Left ventricle myocardium inferior (tissue), 1 donor: ENCODE measurements around the gene AAK1. TPM values are rescaled to one million over a fixed set of nuclear protein-coding genes. Genes with fewer than 3 reads are reported as not detected.

Experiments
- DNase-seq: peaks from one replicate; pipeline ENCODE4 v3.0.0-alpha.2; 2020
- H3K27ac ChIP-seq: fragments of 200-600 bp; replicated peaks from 2 replicates; pipeline ENCODE4 v1.8.0; 2021
- H3K27me3 ChIP-seq: fragments of 200-600 bp; 2 replicates; pipeline ENCODE4 v1.8.0; 2021; ENCODE audit warnings: low read depth
- H3K36me3 ChIP-seq: fragments of 200-600 bp; 2 replicates; pipeline ENCODE4 v1.8.0; 2021
- H3K4me1 ChIP-seq: fragments of 200-600 bp; 2 replicates; pipeline ENCODE4 v1.8.0; 2021
- H3K4me3 ChIP-seq: fragments of 200-600 bp; 2 replicates; pipeline ENCODE4 v1.8.0; 2021; ENCODE audit warnings: mild to moderate bottlenecking, moderate library complexity
- H3K9me3 ChIP-seq: fragments of 200-600 bp; replicated peaks from 2 replicates; pipeline ENCODE4 v1.8.0; 2021
- intact Hi-C: fragments of 100-400 bp; cut with micrococcal nuclease; formaldehyde crosslinking; loops from one replicate; pipeline ENCODE4 v1.11.0; 2022
- total RNA-seq: library from RNA; stranded (reverse); fragmentation: NEBNext Ultra II Directional; extraction: Animal tissue kit (Norgen Biotek cat#: 25700); gene quantifications from one replicate; pipeline ENCODE4 v1.2.1, GENCODE V29; 2021
- TF ChIP-seq, protein P1 (sequence below): fragments of 200-600 bp; IDR thresholded peaks from 2 replicates; pipeline ENCODE4 v1.8.0; 2021; ENCODE audit warnings: antibody characterized with exemption, mild to moderate bottlenecking, borderline replicate concordance
- donor health status: DM: no; HTN: yes; CAD: no; lungs with severe emphysema.

Gene AAK1
- total RNA-seq, 1 donor from 2014 or later, result 133 TPM

GRCh38 chr2:69638630-69639029 lies 4.9 kb downstream of the AAK1 start:
- Histone ChIP-seq H3K4me1 (peaks cover 87% of the 10 kb centered on the region), H3K36me3 (peaks cover 8% of the 10 kb centered on the region), H3K27me3 (no peaks in the 10 kb centered on the region), H3K4me3 (no peak overlapping the region), H3K27ac (no peak overlapping the region), H3K9me3 (no peaks in the 10 kb centered on the region)
- intact Hi-C loops, result no loop called here
- TF ChIP-seq, protein P1, sequence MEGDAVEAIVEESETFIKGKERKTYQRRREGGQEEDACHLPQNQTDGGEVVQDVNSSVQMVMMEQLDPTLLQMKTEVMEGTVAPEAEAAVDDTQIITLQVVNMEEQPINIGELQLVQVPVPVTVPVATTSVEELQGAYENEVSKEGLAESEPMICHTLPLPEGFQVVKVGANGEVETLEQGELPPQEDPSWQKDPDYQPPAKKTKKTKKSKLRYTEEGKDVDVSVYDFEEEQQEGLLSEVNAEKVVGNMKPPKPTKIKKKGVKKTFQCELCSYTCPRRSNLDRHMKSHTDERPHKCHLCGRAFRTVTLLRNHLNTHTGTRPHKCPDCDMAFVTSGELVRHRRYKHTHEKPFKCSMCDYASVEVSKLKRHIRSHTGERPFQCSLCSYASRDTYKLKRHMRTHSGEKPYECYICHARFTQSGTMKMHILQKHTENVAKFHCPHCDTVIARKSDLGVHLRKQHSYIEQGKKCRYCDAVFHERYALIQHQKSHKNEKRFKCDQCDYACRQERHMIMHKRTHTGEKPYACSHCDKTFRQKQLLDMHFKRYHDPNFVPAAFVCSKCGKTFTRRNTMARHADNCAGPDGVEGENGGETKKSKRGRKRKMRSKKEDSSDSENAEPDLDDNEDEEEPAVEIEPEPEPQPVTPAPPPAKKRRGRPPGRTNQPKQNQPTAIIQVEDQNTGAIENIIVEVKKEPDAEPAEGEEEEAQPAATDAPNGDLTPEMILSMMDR, result no peak
- DNase-seq, result no peak

DNA sequence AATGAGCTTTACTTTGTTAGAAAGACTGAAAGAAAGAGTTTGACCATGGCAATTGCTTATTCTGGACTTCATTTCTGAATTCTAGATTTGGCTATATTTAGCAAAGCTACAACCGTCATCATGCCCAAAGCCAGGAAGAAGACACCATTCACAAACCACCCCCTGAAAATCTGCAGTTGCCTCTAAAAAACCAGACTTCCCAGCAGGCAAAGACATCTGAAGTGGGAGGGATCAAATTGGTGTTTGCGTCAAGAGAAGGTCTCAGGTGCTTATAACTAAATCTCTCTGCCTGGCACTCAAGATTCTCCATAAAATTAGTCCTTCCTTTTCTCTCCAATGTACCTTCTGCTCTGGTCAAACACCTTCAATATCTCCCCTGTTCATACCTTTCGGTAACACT lies 5.6 kb downstream of the AAK1 start:
- H3K4me3 ChIP-seq, result no peak overlapping the region
- peaks cover 84% of the 10 kb centered on the region for H3K4me1 ChIP-seq
- peaks cover 8% of the 10 kb centered on the region for H3K36me3 ChIP-seq
- TF ChIP-seq, protein P1, result no peak
- intact Hi-C loops, result no loop called here
- no peaks in the 10 kb centered on the region for H3K27me3 ChIP-seq
- H3K27ac ChIP-seq, result no peak overlapping the region
- no peak for DNase-seq
- H3K9me3 ChIP-seq, result no peaks in the 10 kb centered on the region

DNA sequence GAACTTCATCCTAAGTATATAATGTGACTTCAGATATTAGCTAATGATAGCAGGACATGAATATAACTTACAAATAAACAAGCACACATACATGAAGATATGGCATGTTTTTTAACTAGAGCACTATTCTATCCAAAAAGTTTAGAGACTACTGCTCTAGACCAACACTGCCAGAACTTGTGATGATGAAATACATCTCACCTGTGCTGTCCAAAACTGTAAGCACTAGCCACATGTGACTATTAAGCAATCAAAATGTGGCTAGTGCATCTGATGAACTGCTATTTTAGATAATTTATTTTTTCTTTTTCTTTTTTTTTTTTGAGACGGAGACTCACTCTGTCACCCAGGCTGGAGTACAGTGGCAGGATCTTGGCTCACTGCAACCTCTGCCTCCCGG lies 7.1 kb downstream of the AAK1 start:
- no peak overlapping the region for H3K4me3 ChIP-seq
- peaks cover 8% of the 10 kb centered on the region for H3K36me3 ChIP-seq
- no peaks in the 10 kb centered on the region for H3K9me3 ChIP-seq
- DNase-seq, result no peak
- intact Hi-C loops, result no loop called here
- H3K4me1 ChIP-seq, result peaks cover 85% of the 10 kb centered on the region
- TF ChIP-seq, protein P1, result no peak
- H3K27me3 ChIP-seq, result no peaks in the 10 kb centered on the region
- H3K27ac ChIP-seq, result no peak overlapping the region

DNA sequence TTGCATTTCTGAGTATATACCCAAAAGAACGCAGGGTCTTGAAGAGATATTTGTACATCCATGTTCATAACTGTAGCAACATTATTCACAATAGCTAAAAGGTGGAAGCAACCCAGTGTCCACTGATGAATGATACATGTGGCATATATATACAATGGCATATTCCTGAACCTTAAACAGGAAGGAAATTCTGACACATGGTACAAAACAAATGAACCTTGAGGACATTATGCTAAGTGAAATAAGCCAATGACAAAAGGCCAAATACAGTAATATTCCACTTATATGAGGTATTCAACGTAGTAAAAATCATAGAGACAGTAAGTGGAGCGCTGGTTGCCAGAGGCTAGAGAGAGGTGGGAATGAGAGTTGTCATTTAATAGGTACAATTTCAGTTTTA lies 8.1 kb downstream of the AAK1 start:
- Histone ChIP-seq H3K4me3 (no peak overlapping the region), H3K9me3 (no peaks in the 10 kb centered on the region), H3K27ac (no peak overlapping the region), H3K27me3 (no peaks in the 10 kb centered on the region), H3K4me1 (peaks cover 85% of the 10 kb centered on the region), H3K36me3 (peaks cover 8% of the 10 kb centered on the region)
- intact Hi-C loops, result no loop called here
- no peak for DNase-seq
- TF ChIP-seq, protein P1, result no peak

DNA sequence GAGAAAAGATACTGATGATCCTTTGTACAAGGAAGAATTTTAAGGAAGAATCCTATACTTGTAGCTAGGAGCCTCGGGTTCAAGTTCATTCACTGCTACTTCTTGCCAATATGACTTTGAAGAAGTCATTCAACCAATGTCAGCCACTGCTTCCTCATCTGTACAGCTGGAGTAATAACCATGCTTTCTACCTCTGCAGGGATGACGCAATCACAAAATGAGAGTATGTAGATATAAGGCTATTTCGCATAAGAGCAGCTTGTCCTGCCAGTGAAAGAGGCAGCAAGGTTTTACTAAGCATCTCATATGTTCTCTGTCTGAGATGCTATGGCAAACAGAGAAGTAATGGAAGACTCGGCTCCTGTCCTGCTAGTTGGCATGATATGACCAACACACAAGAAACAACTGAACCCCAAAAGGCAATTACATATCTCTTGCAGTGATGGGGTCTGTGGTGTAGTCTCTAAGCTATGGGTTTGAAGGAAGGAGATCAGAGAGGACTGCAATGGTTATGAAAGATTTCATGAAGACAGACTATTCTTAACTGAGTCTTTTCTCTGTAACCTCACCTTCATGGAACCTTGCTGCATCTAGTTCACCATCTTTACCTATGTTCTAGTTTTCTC lies 9.2 kb downstream of the AAK1 start:
- Histone ChIP-seq H3K27me3 (no peaks in the 10 kb centered on the region), H3K27ac (no peak overlapping the region), H3K36me3 (peaks cover 8% of the 10 kb centered on the region), H3K4me3 (no peak overlapping the region), H3K4me1 (peaks cover 86% of the 10 kb centered on the region), H3K9me3 (no peaks in the 10 kb centered on the region)
- TF ChIP-seq, protein P1, result no peak
- DNase-seq, result no peak
- intact Hi-C loops, result no loop called here
